ENCODE results near the gene GSTO2.
"Not testable (repeated sequence)": the region's sequence is repeated elsewhere in the genome, so short reads cannot be mapped to it uniquely, and the experiment has no call there.

Gene GSTO2

GRCh38 chr10:104243512-104243911 is 25.5 kb upstream of the GSTO2 start:
- no peaks in the 10 kb centered on the region for H3K36me3 ChIP-seq (replicated peaks)
- in situ Hi-C loops (cut with HindIII; ENCODE audit: low pct_ligation_motif_present, low sequenced_read_pairs), result no loop called here
- DNase-seq, result no peak
- H3K27me3 ChIP-seq (replicated peaks), result no peaks in the 10 kb centered on the region
- no peak overlapping the region for H3K4me3 ChIP-seq (ENCODE audit: low read depth, low read length)
- H3K27ac ChIP-seq, result no peak overlapping the region
- no peak for TF ChIP-seq CTCF (IDR thresholded peaks at IDR 0.05; ENCODE audit: low read depth, low read length, missing control alignments)

GRCh38 chr10:104245066-104245632 is 23.8 kb upstream of the GSTO2 start:
- Histone ChIP-seq H3K27ac (no peak overlapping the region), H3K27me3 (replicated peaks) (no peaks in the 10 kb centered on the region), H3K4me3 (ENCODE audit: low read depth, low read length) (no peak overlapping the region), H3K36me3 (replicated peaks) (no peaks in the 10 kb centered on the region)
- no peak for DNase-seq
- in situ Hi-C loops (cut with HindIII; ENCODE audit: low pct_ligation_motif_present, low sequenced_read_pairs), result no loop called here
- TF ChIP-seq CTCF (IDR thresholded peaks at IDR 0.05; ENCODE audit: low read depth, low read length, missing control alignments), result no peak

- no peaks in the 10 kb centered on the region for H3K27me3 ChIP-seq (replicated peaks)
- no peak for TF ChIP-seq CTCF (IDR thresholded peaks at IDR 0.05; ENCODE audit: low read depth, low read length, missing control alignments)
- no peak for DNase-seq
- no peaks in the 10 kb centered on the region for H3K36me3 ChIP-seq (replicated peaks)
- no peak overlapping the region for H3K4me3 ChIP-seq (ENCODE audit: low read depth, low read length)
- in situ Hi-C loops (cut with HindIII; ENCODE audit: low pct_ligation_motif_present, low sequenced_read_pairs), result no loop called here
- H3K27ac ChIP-seq, result no peak overlapping the region
These were observed 22.0 kb upstream of the GSTO2 start for GRCh38 chr10:104246976-104247375.

GRCh38 chr10:104247513-104248146 is 21.4 kb upstream of the GSTO2 start:
- Histone ChIP-seq H3K4me3 (ENCODE audit: low read depth, low read length) (no peak overlapping the region), H3K36me3 (replicated peaks) (no peaks in the 10 kb centered on the region), H3K27me3 (replicated peaks) (no peaks in the 10 kb centered on the region), H3K27ac (no peak overlapping the region)
- no peak for DNase-seq
- TF ChIP-seq CTCF (IDR thresholded peaks at IDR 0.05; ENCODE audit: low read depth, low read length, missing control alignments), result no peak
- in situ Hi-C loops (cut with HindIII; ENCODE audit: low pct_ligation_motif_present, low sequenced_read_pairs), result no loop called here

GRCh38 chr10:104248931-104249330 is 20.1 kb upstream of the GSTO2 start:
- DNase-seq; H3K27me3 ChIP-seq (replicated peaks); H3K36me3 ChIP-seq (replicated peaks); H3K4me3 ChIP-seq (ENCODE audit: low read depth, low read length); in situ Hi-C loops (cut with HindIII; ENCODE audit: low pct_ligation_motif_present, low sequenced_read_pairs); H3K27ac ChIP-seq: not testable (repeated sequence)

- Histone ChIP-seq H3K27me3 (replicated peaks) (no peaks in the 10 kb centered on the region), H3K36me3 (replicated peaks) (no peaks in the 10 kb centered on the region), H3K27ac (no peak overlapping the region), H3K4me3 (ENCODE audit: low read depth, low read length) (no peak overlapping the region)
- in situ Hi-C loops (cut with HindIII; ENCODE audit: low pct_ligation_motif_present, low sequenced_read_pairs), result no loop called here
- no peak for DNase-seq
- TF ChIP-seq CTCF (IDR thresholded peaks at IDR 0.05; ENCODE audit: low read depth, low read length, missing control alignments), result no peak
These were observed 18.6 kb upstream of the GSTO2 start for GRCh38 chr10:104250371-104250770.
